Smooth muscle cell (in vitro differentiated cells): ENCODE results near the gene ZNRF2. TPM values are rescaled to one million over a fixed set of nuclear protein-coding genes. Genes with fewer than 3 reads are reported as not detected.
A peak's percentile ranks its signal among the peaks of the same experiment; 100 is the strongest.

Source experiments
- DNase-seq: peaks from one replicate; lab custom pipeline; 2025; ENCODE audit not compliant: unreplicated experiment; lab: John Stamatoyannopoulos, UW
- H2AFZ ChIP-seq: fragments of 200-600 bp; sonication (generic); 2 replicates; pipeline ENCODE4 v1.6.0; 2016; ENCODE audit warnings: antibody characterized with exemption, low read depth, mild to moderate bottlenecking
- H3F3A ChIP-seq: fragments of 200-600 bp; sonication (generic); 2 replicates; pipeline ENCODE4 v1.6.0; 2017; ENCODE audit warnings: antibody characterized with exemption, low read depth
- H3K27ac ChIP-seq: fragments of 200-600 bp; sonication (generic); 2 replicates; pipeline ENCODE4 v1.5.1; 2016; ENCODE audit warnings: low read depth, mild to moderate bottlenecking
- H3K27me3 ChIP-seq: fragments of 200-600 bp; sonication (generic); 2 replicates; pipeline ENCODE4 v1.6.1; 2016; ENCODE audit warnings: low read depth, mild to moderate bottlenecking
- H3K36me3 ChIP-seq: fragments of 200-600 bp; sonication (generic); 2 replicates; pipeline ENCODE4 v1.5.1; 2016; ENCODE audit warnings: low read depth
- H3K4me1 ChIP-seq: fragments of 200-600 bp; sonication (generic); 2 replicates; pipeline ENCODE4 v1.5.1; 2016; ENCODE audit warnings: low read depth
- H3K4me2 ChIP-seq: fragments of 200-600 bp; sonication (generic); 2 replicates; pipeline ENCODE4 v1.6.0; 2016; ENCODE audit warnings: mild to moderate bottlenecking
- H3K4me3 ChIP-seq: fragments of 200-600 bp; sonication (generic); 2 replicates; pipeline ENCODE4 v1.5.1; 2016; ENCODE audit warnings: mild to moderate bottlenecking
- H3K79me2 ChIP-seq: fragments of 200-600 bp; sonication (generic); 2 replicates; pipeline ENCODE4 v1.6.0; 2016; ENCODE audit warnings: low read depth, mild to moderate bottlenecking
- H3K9ac ChIP-seq: fragments of 200-600 bp; sonication (generic); 2 replicates; pipeline ENCODE4 v1.6.0; 2016; ENCODE audit warnings: low read depth
- H3K9me3 ChIP-seq: fragments of 200-600 bp; sonication (generic); replicated peaks from 2 replicates; pipeline ENCODE4 v1.5.1; 2016; ENCODE audit warnings: low read depth
- H4K20me1 ChIP-seq: fragments of 200-600 bp; sonication (generic); 2 replicates; pipeline ENCODE4 v1.6.0; 2016; ENCODE audit warnings: low read depth
- WGBS: methylation state at CpG from one replicate; pipeline ENCODE4 v1.1.7; 2016; ENCODE audit warnings: low lambda C conversion rate; 5-methylcytosine and 5-hydroxymethylcytosine counted together
- polyA plus RNA-seq: library from polyadenylated mRNA; unstranded; fragments of >200 nt; fragmentation: Nextera tagmentation; extraction: Ambion mirVana; gene quantifications from 2 replicates; pipeline ENCODE4 v1.2.1, GENCODE V29; 2016
- total RNA-seq: library from RNA; depleted of rRNA; stranded (reverse); fragments of >200 nt; gene quantifications from 2 replicates; pipeline ENCODE4 v1.2.3, GENCODE V29; 2014
- TF ChIP-seq, protein P1 (sequence below): fragments of 200-600 bp; sonication (generic); IDR thresholded peaks from 2 replicates; pipeline ENCODE4 v1.5.1; 2017; ENCODE audit warnings: borderline replicate concordance, mild to moderate bottlenecking, antibody characterized with exemption; ENCODE audit not compliant: insufficient read depth, poor library complexity, severe bottlenecking

ZNRF2 gene
- total and polyA plus RNA-seq, 2 experiments from 2014 or later: 2.1 to 13.5 TPM

- H4K20me1 ChIP-seq: no peaks in the 10 kb centered on the region
- H3K4me1 ChIP-seq: peaks cover 36% of the 10 kb centered on the region
- TF ChIP-seq, protein P1, sequence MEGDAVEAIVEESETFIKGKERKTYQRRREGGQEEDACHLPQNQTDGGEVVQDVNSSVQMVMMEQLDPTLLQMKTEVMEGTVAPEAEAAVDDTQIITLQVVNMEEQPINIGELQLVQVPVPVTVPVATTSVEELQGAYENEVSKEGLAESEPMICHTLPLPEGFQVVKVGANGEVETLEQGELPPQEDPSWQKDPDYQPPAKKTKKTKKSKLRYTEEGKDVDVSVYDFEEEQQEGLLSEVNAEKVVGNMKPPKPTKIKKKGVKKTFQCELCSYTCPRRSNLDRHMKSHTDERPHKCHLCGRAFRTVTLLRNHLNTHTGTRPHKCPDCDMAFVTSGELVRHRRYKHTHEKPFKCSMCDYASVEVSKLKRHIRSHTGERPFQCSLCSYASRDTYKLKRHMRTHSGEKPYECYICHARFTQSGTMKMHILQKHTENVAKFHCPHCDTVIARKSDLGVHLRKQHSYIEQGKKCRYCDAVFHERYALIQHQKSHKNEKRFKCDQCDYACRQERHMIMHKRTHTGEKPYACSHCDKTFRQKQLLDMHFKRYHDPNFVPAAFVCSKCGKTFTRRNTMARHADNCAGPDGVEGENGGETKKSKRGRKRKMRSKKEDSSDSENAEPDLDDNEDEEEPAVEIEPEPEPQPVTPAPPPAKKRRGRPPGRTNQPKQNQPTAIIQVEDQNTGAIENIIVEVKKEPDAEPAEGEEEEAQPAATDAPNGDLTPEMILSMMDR: no peak
- peaks cover 4% of the 10 kb centered on the region for H3F3A ChIP-seq
- H3K9me3 ChIP-seq: no peaks in the 10 kb centered on the region
- H2AFZ ChIP-seq: no peak overlapping the region
- H3K9ac ChIP-seq: no peak overlapping the region
- peaks cover 31% of the 10 kb centered on the region for H3K79me2 ChIP-seq
- H3K36me3 ChIP-seq: no peaks in the 10 kb centered on the region
- H3K4me3 ChIP-seq: no peak overlapping the region
- H3K27ac ChIP-seq: peak overlapping the region; percentile 88
- peak overlapping the region; percentile 47 for H3K4me2 ChIP-seq
- H3K27me3 ChIP-seq: no peaks in the 10 kb centered on the region
- DNase-seq: no peak
- WGBS: 56% methylated on average over 3 of the region's 3 CpGs
Measured at GRCh38 chr7:30349170-30349569, 64.8 kb downstream of the ZNRF2 start.

- Histone ChIP-seq H3F3A (peaks cover 4% of the 10 kb centered on the region), H2AFZ (no peak overlapping the region), H3K27ac (peak overlapping the region; percentile 88), H3K27me3 (no peaks in the 10 kb centered on the region), H3K4me1 (peaks cover 43% of the 10 kb centered on the region), H3K36me3 (no peaks in the 10 kb centered on the region), H3K4me2 (peak overlapping the region; percentile 47), H3K79me2 (peaks cover 31% of the 10 kb centered on the region), H3K4me3 (no peak overlapping the region), H4K20me1 (no peaks in the 10 kb centered on the region), H3K9me3 (no peaks in the 10 kb centered on the region), H3K9ac (no peak overlapping the region)
- TF ChIP-seq, protein P1: no peak
- no peak for DNase-seq
Measured at GRCh38 chr7:30349816-30350215, 65.4 kb downstream of the ZNRF2 start.

- no peak overlapping the region for H3K9ac ChIP-seq
- H3K36me3 ChIP-seq: no peaks in the 10 kb centered on the region
- H4K20me1 ChIP-seq: no peaks in the 10 kb centered on the region
- H3K27me3 ChIP-seq: no peaks in the 10 kb centered on the region
- no peaks in the 10 kb centered on the region for H3K9me3 ChIP-seq
- H3K4me3 ChIP-seq: no peak overlapping the region
- H3F3A ChIP-seq: peaks cover 4% of the 10 kb centered on the region
- DNase-seq: no peak
- H3K27ac ChIP-seq: peak overlapping the region; percentile 21
- H3K4me1 ChIP-seq: peaks cover 50% of the 10 kb centered on the region
- no peak overlapping the region for H3K4me2 ChIP-seq
- WGBS: 78% methylated on average over 4 of the region's 4 CpGs
- H2AFZ ChIP-seq: no peak overlapping the region
- TF ChIP-seq, protein P1: no peak
- peaks cover 25% of the 10 kb centered on the region for H3K79me2 ChIP-seq
Measured at GRCh38 chr7:30351286-30351685, 66.9 kb downstream of the ZNRF2 start.

- peaks cover 25% of the 10 kb centered on the region for H3K79me2 ChIP-seq
- no peaks in the 10 kb centered on the region for H3K27me3 ChIP-seq
- H3K36me3 ChIP-seq: no peaks in the 10 kb centered on the region
- H3K9me3 ChIP-seq: no peaks in the 10 kb centered on the region
- H3K4me3 ChIP-seq: no peak overlapping the region
- no peak overlapping the region for H2AFZ ChIP-seq
- H3K4me2 ChIP-seq: no peak overlapping the region
- TF ChIP-seq, protein P1: no peak
- DNase-seq: no peak
- peaks cover 4% of the 10 kb centered on the region for H3F3A ChIP-seq
- H4K20me1 ChIP-seq: no peaks in the 10 kb centered on the region
- H3K4me1 ChIP-seq: peaks cover 50% of the 10 kb centered on the region
- no peak overlapping the region for H3K9ac ChIP-seq
- WGBS: 70% methylated on average over 2 of the region's 2 CpGs
- peak overlapping the region; percentile 21 for H3K27ac ChIP-seq
Measured at GRCh38 chr7:30351724-30352123, 67.3 kb downstream of the ZNRF2 start.
